Fibroblast of lung (primary cell): ENCODE data around the gene ADGRV1. TPM values are rescaled to one million over a fixed set of nuclear protein-coding genes. Genes with fewer than 3 reads are reported as not detected.
A peak's percentile ranks its signal among the peaks of the same experiment; 100 is the strongest.

Experiments
- DNase-seq, 2 donors: peaks; one replicate each; pipeline versions ENCODE4 v3.0.0 to v3.0.0-alpha.2; 2010; ENCODE audit warnings: low read depth in 2 of 2
- H2AFZ ChIP-seq: 2 replicates; pipeline ENCODE4 v1.5.1; 2012; ENCODE audit warnings: low read length, control low read depth, inconsistent platforms
- H3K27ac ChIP-seq: 2 replicates; pipeline ENCODE4 v1.5.1; 2011; ENCODE audit warnings: low read length, control low read depth; ENCODE audit not compliant: insufficient read depth
- H3K27me3 ChIP-seq: 2 replicates; pipeline ENCODE4 v1.5.1; 2011; ENCODE audit warnings: mild to moderate bottlenecking, low read length; ENCODE audit not compliant: control insufficient read depth, insufficient read depth
- H3K36me3 ChIP-seq: 2 replicates; pipeline ENCODE4 v1.5.1; 2011; ENCODE audit warnings: low read length; ENCODE audit not compliant: control insufficient read depth, insufficient read depth
- H3K4me1 ChIP-seq: 2 replicates; pipeline ENCODE4 v1.5.1; 2011; ENCODE audit warnings: low read length; ENCODE audit not compliant: control insufficient read depth, insufficient read depth; ENCODE audit errors: extremely low read depth
- H3K4me2 ChIP-seq: 2 replicates; pipeline ENCODE4 v1.5.1; 2011; ENCODE audit warnings: low read length, control low read depth; ENCODE audit not compliant: insufficient read depth; ENCODE audit errors: extremely low read depth
- H3K4me3 ChIP-seq, 4 experiments: fragments of 200-600 bp in 1 of 4; sonication (generic) in 1 of 4; replicated peaks in 1 of 4; 2 replicates each; pipeline ENCODE4 v1.5.1; 2011 to 2016; ENCODE audit warnings: low read length in 4 of 4, low read depth in 3 of 4, mild to moderate bottlenecking in 3 of 4, control low read depth in 2 of 4, inconsistent platforms in 1 of 4, mixed read lengths in 1 of 4; ENCODE audit not compliant: insufficient read depth in 1 of 4; ENCODE audit errors: control extremely low read depth in 1 of 4
- H3K79me2 ChIP-seq: 2 replicates; pipeline ENCODE4 v1.5.1; 2012; ENCODE audit warnings: mild to moderate bottlenecking, low read length, inconsistent platforms; ENCODE audit not compliant: control insufficient read depth, insufficient read depth
- H3K9ac ChIP-seq: 2 replicates; pipeline ENCODE4 v1.5.1; 2011; ENCODE audit warnings: mild to moderate bottlenecking, low read length, control low read depth; ENCODE audit not compliant: insufficient read depth
- H3K9me3 ChIP-seq: 2 replicates; pipeline ENCODE4 v1.5.1; 2012; ENCODE audit warnings: low read depth, low read length; ENCODE audit not compliant: control insufficient read depth, insufficient read depth
- H4K20me1 ChIP-seq: 2 replicates; pipeline ENCODE4 v1.5.1; 2011; ENCODE audit warnings: low read length; ENCODE audit not compliant: control insufficient read depth, insufficient read depth; ENCODE audit errors: extremely low read depth
- EZH2 ChIP-seq: IDR thresholded peaks from 2 replicates; pipeline ENCODE4 v1.5.1; 2012; ENCODE audit warnings: low read length, control low read depth, mild to moderate bottlenecking; ENCODE audit errors: missing control alignments
- polyA plus RNA-seq, 2 donors: library from polyadenylated mRNA; depleted of rRNA in 1 of 2; stranded (reverse) in 1 of 2; unstranded in 1 of 2; fragments of >200 nt; gene quantifications; 2 replicates each; pipeline ENCODE4 v1.2.1, GENCODE V29; 2011 to 2012; ENCODE audit warnings: missing spikeins in 1 of 2
- total RNA-seq: library from RNA; depleted of rRNA; stranded (reverse); fragments of >200 nt; gene quantifications from 2 replicates; pipeline ENCODE4 v1.2.1, GENCODE V29; 2014
- TF ChIP-seq, protein P1 (sequence below), 2 donors: IDR thresholded peaks in 1 of 2; conservative IDR thresholded peaks in 1 of 2; 1 replicate in 1 of 2; 2 replicates in 1 of 2; pipeline ENCODE4 v1.5.1; 2011 to 2012; ENCODE audit warnings: low read length in 2 of 2, control low read depth in 1 of 2, inconsistent platforms in 1 of 2, low read depth in 1 of 2, mild to moderate bottlenecking in 1 of 2

The ADGRV1 gene
- total and polyA plus RNA-seq, 2 donors (not counting 1 experiment from before 2014, with no cell fraction given) = 0.15 to 0.17 TPM

DNA sequence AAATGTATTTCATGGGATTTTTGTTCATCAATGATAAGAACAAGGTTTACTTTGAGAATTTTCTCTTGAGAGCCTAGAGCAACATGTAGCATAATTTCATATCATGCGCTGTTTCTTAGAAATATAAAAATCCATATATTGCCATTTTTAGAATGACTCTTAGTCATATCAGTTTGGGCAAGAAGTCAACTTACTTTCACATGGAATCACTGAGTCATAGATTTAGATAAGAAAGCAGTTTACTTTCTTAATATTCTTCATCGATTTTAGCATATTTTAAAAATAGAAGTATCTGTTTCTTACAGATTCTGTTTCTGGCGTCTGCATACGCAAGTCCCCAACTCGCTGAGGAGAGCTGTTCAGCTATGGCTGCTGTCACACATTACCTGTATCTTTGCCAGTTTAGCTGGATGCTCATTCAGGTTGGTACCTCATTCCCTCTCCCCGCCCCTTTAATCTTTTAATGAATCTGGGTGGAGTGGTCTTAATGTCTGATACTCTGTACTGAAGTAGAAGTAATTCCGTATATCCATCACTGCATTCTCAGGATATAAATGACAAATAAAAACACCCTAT lies 406.6 kb downstream of the ADGRV1 start:
- Histone ChIP-seq H3K4me3 (no peak overlapping the region), H3K4me2 (no peak overlapping the region), H3K27me3 (no peaks in the 10 kb centered on the region), H3K36me3 (no peaks in the 10 kb centered on the region), H3K27ac (no peak overlapping the region), H4K20me1 (no peaks in the 10 kb centered on the region), H3K4me1 (no peaks in the 10 kb centered on the region), H3K9me3 (no peaks in the 10 kb centered on the region), H3K9ac (no peak overlapping the region), H3K79me2 (no peaks in the 10 kb centered on the region), H2AFZ (no peak overlapping the region)
- TF ChIP-seq, protein P1, sequence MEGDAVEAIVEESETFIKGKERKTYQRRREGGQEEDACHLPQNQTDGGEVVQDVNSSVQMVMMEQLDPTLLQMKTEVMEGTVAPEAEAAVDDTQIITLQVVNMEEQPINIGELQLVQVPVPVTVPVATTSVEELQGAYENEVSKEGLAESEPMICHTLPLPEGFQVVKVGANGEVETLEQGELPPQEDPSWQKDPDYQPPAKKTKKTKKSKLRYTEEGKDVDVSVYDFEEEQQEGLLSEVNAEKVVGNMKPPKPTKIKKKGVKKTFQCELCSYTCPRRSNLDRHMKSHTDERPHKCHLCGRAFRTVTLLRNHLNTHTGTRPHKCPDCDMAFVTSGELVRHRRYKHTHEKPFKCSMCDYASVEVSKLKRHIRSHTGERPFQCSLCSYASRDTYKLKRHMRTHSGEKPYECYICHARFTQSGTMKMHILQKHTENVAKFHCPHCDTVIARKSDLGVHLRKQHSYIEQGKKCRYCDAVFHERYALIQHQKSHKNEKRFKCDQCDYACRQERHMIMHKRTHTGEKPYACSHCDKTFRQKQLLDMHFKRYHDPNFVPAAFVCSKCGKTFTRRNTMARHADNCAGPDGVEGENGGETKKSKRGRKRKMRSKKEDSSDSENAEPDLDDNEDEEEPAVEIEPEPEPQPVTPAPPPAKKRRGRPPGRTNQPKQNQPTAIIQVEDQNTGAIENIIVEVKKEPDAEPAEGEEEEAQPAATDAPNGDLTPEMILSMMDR (conservative IDR thresholded peaks at IDR 0.05 in 1 of 2, IDR thresholded peaks at IDR 0.05 in 1 of 2; ENCODE audit: low read depth in 1 of 2, low read length in 2 of 2) = no peak
- TF ChIP-seq EZH2 = no peak
- peak in 1 of 2 donors; percentile 4 for DNase-seq

DNA sequence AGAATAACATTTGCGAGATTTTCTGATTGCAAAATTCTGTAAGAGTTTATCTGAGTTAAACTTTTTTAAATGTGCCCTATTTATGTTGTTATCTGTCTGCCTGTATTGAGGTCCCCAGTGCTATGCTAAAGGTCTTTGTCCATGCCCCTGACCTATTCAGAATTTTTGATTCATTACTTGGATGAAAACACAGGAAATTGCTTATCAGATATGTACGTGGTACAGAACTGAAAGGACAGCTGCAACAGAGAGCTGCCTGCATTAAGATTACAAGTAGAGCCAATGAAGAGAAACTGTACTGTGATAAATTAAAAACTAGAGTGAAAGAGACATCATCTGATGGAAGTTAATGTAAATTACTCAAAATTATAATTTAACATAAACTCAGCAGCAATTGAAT lies 408.8 kb downstream of the ADGRV1 start:
- H4K20me1 ChIP-seq = no peaks in the 10 kb centered on the region
- H2AFZ ChIP-seq = no peak overlapping the region
- H3K27ac ChIP-seq = no peak overlapping the region
- no peaks in the 10 kb centered on the region for H3K79me2 ChIP-seq
- no peaks in the 10 kb centered on the region for H3K27me3 ChIP-seq
- H3K9ac ChIP-seq = no peak overlapping the region
- DNase-seq = no peak
- no peaks in the 10 kb centered on the region for H3K36me3 ChIP-seq
- no peaks in the 10 kb centered on the region for H3K9me3 ChIP-seq
- no peak overlapping the region for H3K4me3 ChIP-seq
- H3K4me2 ChIP-seq = no peak overlapping the region
- TF ChIP-seq, protein P1 (conservative IDR thresholded peaks at IDR 0.05 in 1 of 2, IDR thresholded peaks at IDR 0.05 in 1 of 2; ENCODE audit: low read depth in 1 of 2, low read length in 2 of 2) = no peak
- no peak for TF ChIP-seq EZH2
- no peaks in the 10 kb centered on the region for H3K4me1 ChIP-seq

DNA sequence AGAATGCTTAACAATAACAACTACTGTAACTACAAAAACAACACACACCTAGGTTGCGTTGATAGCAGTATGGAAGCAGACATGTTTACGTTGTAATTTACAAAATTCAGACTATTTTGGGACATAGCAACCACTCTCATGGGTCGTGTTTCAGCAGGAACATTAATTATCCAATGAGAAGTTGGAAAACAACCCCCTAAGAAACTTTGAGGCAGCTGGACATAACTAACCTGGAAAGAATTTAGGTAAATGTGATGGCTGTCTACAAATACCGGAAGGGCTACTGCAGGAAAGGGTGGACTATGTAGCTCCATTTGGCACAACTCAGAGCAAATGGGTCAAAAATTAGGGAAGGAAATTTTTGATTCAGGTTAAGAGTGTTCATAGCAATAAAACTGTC lies 409.3 kb downstream of the ADGRV1 start:
- H3K4me3 ChIP-seq = no peak overlapping the region
- no peak overlapping the region for H3K4me2 ChIP-seq
- H3K27ac ChIP-seq = no peak overlapping the region
- H3K27me3 ChIP-seq = no peaks in the 10 kb centered on the region
- TF ChIP-seq, protein P1 (conservative IDR thresholded peaks at IDR 0.05 in 1 of 2, IDR thresholded peaks at IDR 0.05 in 1 of 2; ENCODE audit: low read depth in 1 of 2, low read length in 2 of 2) = no peak
- no peak for TF ChIP-seq EZH2
- no peak for DNase-seq
- H3K4me1 ChIP-seq = no peaks in the 10 kb centered on the region
- H4K20me1 ChIP-seq = no peaks in the 10 kb centered on the region
- no peaks in the 10 kb centered on the region for H3K9me3 ChIP-seq
- no peaks in the 10 kb centered on the region for H3K36me3 ChIP-seq
- H3K79me2 ChIP-seq = no peaks in the 10 kb centered on the region
- no peak overlapping the region for H3K9ac ChIP-seq
- H2AFZ ChIP-seq = no peak overlapping the region
